SU-DHL-6 (cell line): ENCODE measurements around the gene MAML3.

ENCODE experiments used
- H2AFZ ChIP-seq: fragments of 200-600 bp; sonication (generic); 2 replicates; pipeline ENCODE4 v1.6.1; 2014; ENCODE audit warnings: low read depth, mild to moderate bottlenecking, moderate library complexity, mixed read lengths, antibody characterized with exemption, low read length; ENCODE audit not compliant: severe bottlenecking
- H3F3A ChIP-seq: fragments of 200-600 bp; shearing (Covaris generic); 2 replicates; pipeline ENCODE4 v1.6.0; 2016; ENCODE audit warnings: antibody characterized with exemption, mild to moderate bottlenecking; ENCODE audit not compliant: insufficient read depth
- H3K27ac ChIP-seq: fragments of 200-600 bp; sonication (generic); 2 replicates; pipeline ENCODE4 v1.5.1; 2016; ENCODE audit warnings: low read depth, mild to moderate bottlenecking, low read length, moderate library complexity, mixed read lengths
- H3K27me3 ChIP-seq: fragments of 200-600 bp; sonication (generic), shearing (Covaris generic); 2 replicates; pipeline ENCODE4 v1.6.0; 2014; ENCODE audit warnings: mild to moderate bottlenecking, low read length
- H3K36me3 ChIP-seq: fragments of 200-600 bp; sonication (generic); 2 replicates; pipeline ENCODE4 v1.6.1; 2014; ENCODE audit warnings: mild to moderate bottlenecking, low read length, mixed read lengths
- H3K4me2 ChIP-seq: fragments of 300-600, 200-600 bp; shearing (Covaris generic), sonication (generic); 2 replicates; pipeline ENCODE4 v1.6.0; 2014; ENCODE audit warnings: low read length, low read depth, mild to moderate bottlenecking; ENCODE audit not compliant: poor library complexity, severe bottlenecking
- H3K4me3 ChIP-seq: fragments of 200-600 bp; sonication (generic); 2 replicates; pipeline ENCODE4 v1.5.1; 2014; ENCODE audit warnings: antibody characterized with exemption, low read length, mild to moderate bottlenecking, mixed read lengths; ENCODE audit not compliant: insufficient read depth, poor library complexity, severe bottlenecking
- H3K79me2 ChIP-seq: fragments of 200-600 bp; sonication (generic); 2 replicates; pipeline ENCODE4 v1.6.1; 2014; ENCODE audit warnings: mild to moderate bottlenecking, low read length, moderate library complexity; ENCODE audit not compliant: insufficient read depth
- H3K9ac ChIP-seq: fragments of 200-600 bp; sonication (generic); 2 replicates; pipeline ENCODE4 v1.7.0; 2014; ENCODE audit warnings: mild to moderate bottlenecking, low read length
- H3K9me2 ChIP-seq: fragments of 200-600 bp; sonication (generic); replicated peaks from 2 replicates; pipeline ENCODE4 v1.6.1; 2014; ENCODE audit warnings: low read length; ENCODE audit not compliant: insufficient read depth
- H3K9me3 ChIP-seq: fragments of 200-600 bp; sonication (generic); 2 replicates; pipeline ENCODE4 v1.6.1; 2014; ENCODE audit warnings: low read length, mixed read lengths; ENCODE audit not compliant: insufficient read depth
- H4K20me1 ChIP-seq: fragments of 200-600 bp; sonication (generic); 2 replicates; pipeline ENCODE4 v1.6.1; 2014; ENCODE audit warnings: low read depth, mild to moderate bottlenecking, antibody characterized with exemption, low read length, moderate library complexity, mixed read lengths
- CTCF ChIP-seq: fragments of 200-600 bp; sonication (generic); IDR thresholded peaks from one replicate; pipeline ENCODE4 v1.5.1; 2017; ENCODE audit warnings: antibody characterized with exemption, mild to moderate bottlenecking, low read length, moderate library complexity; ENCODE audit not compliant: insufficient read depth, poor library complexity, severe bottlenecking
- EZH2phosphoT487 ChIP-seq: fragments of 200-600 bp; sonication (generic), shearing (Covaris generic); conservative IDR thresholded peaks from 2 replicates; pipeline ENCODE4 v1.6.1; 2018; ENCODE audit warnings: mild to moderate bottlenecking, antibody characterized with exemption, low read length, moderate library complexity, mixed read lengths

The MAML3 gene

GRCh38 chr4:139918591-139918990 lies 235.4 kb downstream of the MAML3 start:
- no peak overlapping the region for H3K4me2 ChIP-seq
- H3K36me3 ChIP-seq, result no peaks in the 10 kb centered on the region
- H3K4me3 ChIP-seq, result no peak overlapping the region
- no peaks in the 10 kb centered on the region for H3K79me2 ChIP-seq
- H2AFZ ChIP-seq, result no peak overlapping the region
- H3K27me3 ChIP-seq, result no peaks in the 10 kb centered on the region
- no peak overlapping the region for H3K27ac ChIP-seq
- no peaks in the 10 kb centered on the region for H3K9me2 ChIP-seq
- no peaks in the 10 kb centered on the region for H3K9me3 ChIP-seq
- H4K20me1 ChIP-seq, result no peaks in the 10 kb centered on the region
- no peak overlapping the region for H3K9ac ChIP-seq
- H3F3A ChIP-seq, result no peaks in the 10 kb centered on the region
- TF ChIP-seq CTCF (no peak), EZH2phosphoT487 (no peak)

GRCh38 chr4:139917896-139918295 lies 236.1 kb downstream of the MAML3 start:
- no peaks in the 10 kb centered on the region for H3F3A ChIP-seq
- no peaks in the 10 kb centered on the region for H3K79me2 ChIP-seq
- H3K4me2 ChIP-seq, result no peak overlapping the region
- no peaks in the 10 kb centered on the region for H3K36me3 ChIP-seq
- no peak overlapping the region for H2AFZ ChIP-seq
- H4K20me1 ChIP-seq, result no peaks in the 10 kb centered on the region
- no peaks in the 10 kb centered on the region for H3K9me3 ChIP-seq
- no peak overlapping the region for H3K4me3 ChIP-seq
- no peaks in the 10 kb centered on the region for H3K9me2 ChIP-seq
- no peak overlapping the region for H3K27ac ChIP-seq
- H3K9ac ChIP-seq, result no peak overlapping the region
- H3K27me3 ChIP-seq, result no peaks in the 10 kb centered on the region
- TF ChIP-seq CTCF (no peak), EZH2phosphoT487 (no peak)

- H3K27ac ChIP-seq, result no peak overlapping the region
Observed at GRCh38 chr4:139916041-139916440, 237.9 kb downstream of the MAML3 start.

More at GRCh38 chr4:139916041-139916440, 237.9 kb downstream of the MAML3 start:
- Histone ChIP-seq H3K4me2 (no peak overlapping the region), H2AFZ (no peak overlapping the region), H3F3A (no peaks in the 10 kb centered on the region), H3K9ac (no peak overlapping the region), H3K36me3 (no peaks in the 10 kb centered on the region), H3K9me2 (no peaks in the 10 kb centered on the region), H4K20me1 (no peaks in the 10 kb centered on the region), H3K27me3 (no peaks in the 10 kb centered on the region), H3K9me3 (no peaks in the 10 kb centered on the region), H3K4me3 (no peak overlapping the region), H3K79me2 (no peaks in the 10 kb centered on the region)
- no peak for TF ChIP-seq EZH2phosphoT487
- no peak for TF ChIP-seq CTCF
